DLD1 (cell line): Measurements from ENCODE around the gene C17orf67.
"Not testable (repeated sequence)": the region's sequence is repeated elsewhere in the genome, so short reads cannot be mapped to it uniquely, and the experiment has no call there.

ENCODE experiments used
- in situ Hi-C: cut with HindIII; loops from 2 replicates; pipeline ENCODE4 v1.10.0; 2017; ENCODE audit warnings: low sequenced_read_pairs

The C17orf67 gene

DNA sequence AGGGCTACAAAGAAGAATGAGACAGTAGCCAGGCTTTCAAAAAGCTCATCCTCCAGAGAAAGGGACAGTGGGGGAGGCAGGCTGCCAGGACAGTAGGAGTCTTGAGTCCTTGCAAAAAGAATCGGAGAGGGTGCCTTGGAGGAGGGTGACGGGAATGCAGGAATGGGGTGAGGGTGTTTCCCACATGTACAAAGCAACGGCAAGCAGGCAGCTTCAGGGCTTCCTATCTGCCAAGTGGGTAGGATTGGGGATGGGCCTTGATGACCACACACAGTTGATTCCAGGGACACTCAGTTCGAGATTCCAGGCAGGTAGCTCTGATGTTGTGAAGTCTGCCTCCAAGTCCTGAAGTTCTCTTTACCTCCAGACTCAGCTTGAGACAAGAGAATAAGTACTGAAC, 54.4 kb downstream of the C17orf67 start:
- in situ Hi-C loops: no loop called here

GRCh38 chr17:56778898-56779297, 54.8 kb downstream of the C17orf67 start:
- in situ Hi-C loops: no loop called here

- in situ Hi-C loops: no loop called here
Measured at GRCh38 chr17:56777859-56778258, 55.9 kb downstream of the C17orf67 start.

DNA sequence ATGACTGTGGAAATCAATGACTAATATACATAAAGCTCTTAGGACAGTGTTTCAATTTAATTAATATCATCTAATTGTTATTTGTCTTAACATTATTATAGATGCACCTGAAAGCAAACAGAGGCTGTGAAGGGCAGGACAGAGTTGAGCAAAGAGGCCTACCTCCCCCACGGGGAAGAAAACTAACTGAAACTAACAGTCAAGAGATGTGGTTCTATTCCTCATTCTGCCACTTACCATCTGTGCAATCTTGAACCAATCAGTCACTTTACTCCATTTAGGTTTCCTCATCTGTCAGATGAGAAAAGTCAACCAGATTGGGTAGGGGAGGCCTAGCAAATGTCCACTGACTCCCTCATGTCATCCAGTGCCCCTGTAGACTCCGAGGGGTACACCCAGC, 59.1 kb downstream of the C17orf67 start:
- in situ Hi-C loops: no loop called here

DNA sequence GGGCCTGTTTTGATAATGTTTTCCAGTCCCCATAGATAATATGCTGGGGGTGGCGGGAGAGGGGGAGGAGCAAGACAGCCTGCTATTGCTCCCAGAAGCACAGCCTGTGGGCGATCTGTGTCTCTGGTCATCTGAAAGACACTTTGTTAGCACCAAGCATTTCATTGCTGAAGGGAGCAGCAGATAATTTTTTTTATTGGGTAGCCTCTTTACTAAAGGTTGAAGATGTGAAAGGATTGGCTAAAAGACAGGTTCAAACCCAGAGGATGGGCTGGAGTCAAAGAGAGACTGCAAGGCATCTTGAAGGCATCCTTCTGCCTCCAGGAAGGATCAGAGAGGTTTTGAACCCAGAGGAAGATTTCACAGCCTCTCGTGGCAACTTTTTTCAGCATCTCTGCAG, 60.6 kb downstream of the C17orf67 start:
- in situ Hi-C loops: no loop called here

DNA sequence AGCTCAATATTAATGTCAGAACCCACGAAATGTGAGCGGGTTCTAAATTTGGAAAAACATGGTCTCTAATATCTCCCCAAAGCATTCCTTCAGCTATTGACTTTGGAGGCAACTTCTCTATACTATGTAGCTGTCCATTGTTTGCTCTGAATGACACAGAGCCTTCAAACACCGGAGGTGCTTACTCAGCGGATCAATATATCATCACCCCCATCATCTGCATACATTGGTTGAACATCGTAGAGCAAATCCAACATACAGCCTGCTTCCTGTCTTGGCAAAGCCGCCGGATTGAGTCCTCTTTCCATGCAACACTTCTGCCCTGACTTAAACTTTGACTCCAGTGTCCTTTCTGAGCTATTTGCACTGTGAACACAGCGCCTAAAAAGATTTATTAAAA, 61.3 kb downstream of the C17orf67 start:
- in situ Hi-C loops: no loop called here

GRCh38 chr17:56771975-56772374, 61.7 kb downstream of the C17orf67 start:
- in situ Hi-C loops: no loop called here

- in situ Hi-C loops: no loop called here
Measured at GRCh38 chr17:56771563-56771962, 62.2 kb downstream of the C17orf67 start.

DNA sequence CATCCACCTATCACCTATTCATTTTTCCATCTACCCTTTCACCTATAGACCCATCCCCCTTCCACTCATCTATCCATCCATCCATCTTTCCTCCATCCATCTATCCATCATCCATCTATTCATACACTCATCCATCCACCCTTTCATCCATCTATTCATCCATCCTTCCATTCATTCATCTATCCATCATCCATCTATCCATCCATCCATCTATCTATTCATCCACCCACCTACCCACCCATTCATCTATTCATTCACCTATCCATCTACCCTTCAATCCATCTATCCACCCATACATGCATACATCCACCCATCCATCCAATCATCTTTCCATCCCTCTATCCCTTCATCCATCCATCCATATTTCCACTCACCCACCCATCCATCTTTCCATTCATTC, 63.3 kb downstream of the C17orf67 start:
- in situ Hi-C loops: no loop called here

DNA sequence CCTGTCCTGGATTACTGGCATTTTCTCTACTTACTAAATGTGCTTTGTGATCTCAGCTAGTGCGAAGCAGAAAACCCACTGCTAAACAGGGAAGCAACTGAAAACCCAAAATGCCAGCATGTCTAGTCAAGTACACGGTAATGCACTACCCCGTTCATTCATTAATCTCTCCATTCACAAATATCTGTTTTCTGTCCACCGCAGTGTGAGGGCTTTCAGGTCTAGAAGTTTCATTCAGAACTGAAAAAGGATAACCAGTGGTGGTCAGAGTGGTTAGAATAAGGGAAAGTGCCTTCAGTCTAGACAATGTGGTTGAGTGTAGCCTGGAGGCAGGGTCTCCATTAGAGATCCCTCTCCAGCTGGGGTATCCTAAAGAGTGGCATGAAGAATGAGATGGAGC, 68.3 kb downstream of the C17orf67 start:
- in situ Hi-C loops: no loop called here

DNA sequence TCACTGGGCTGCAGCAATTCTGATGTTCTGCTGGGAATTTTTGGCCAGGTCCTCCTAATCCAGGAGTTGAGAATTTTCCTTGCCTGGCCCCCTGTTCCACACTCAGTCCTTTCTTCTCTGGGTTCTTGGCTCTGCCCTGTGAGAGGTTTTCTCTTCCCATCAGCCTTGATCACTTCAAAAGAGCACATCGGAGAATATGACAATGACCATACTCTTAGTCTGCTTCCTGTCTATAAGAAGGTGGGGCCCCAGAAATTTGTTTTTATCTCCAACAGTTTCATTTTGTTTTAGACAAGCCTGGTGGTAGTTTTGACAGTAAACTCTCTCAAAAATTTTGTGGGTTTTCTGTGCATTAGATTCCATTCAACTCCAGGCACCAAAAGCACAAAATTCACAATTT, 70.7 kb downstream of the C17orf67 start:
- in situ Hi-C loops: no loop called here

DNA sequence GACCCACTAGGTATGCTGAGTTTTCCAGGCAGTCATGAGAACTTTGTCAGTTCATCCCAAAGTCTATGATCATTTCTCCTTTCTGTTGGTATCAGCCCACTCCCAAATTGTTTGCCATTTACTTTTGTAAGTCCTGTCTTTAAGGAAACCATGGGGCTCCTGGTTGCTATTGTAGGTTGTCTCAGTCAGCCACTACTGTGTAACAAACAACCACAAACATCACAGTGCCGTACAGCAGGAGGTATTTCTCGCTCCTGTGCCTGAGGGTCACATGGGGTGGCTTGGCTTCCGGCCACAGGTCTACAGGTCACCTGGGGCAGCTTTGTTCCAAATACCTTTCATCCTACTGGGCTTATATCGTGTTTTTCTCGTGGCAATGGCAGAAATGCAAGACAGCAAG, 71.6 kb downstream of the C17orf67 start:
- in situ Hi-C loops: no loop called here

GRCh38 chr17:56761387-56761786, 72.3 kb downstream of the C17orf67 start:
- in situ Hi-C loops: no loop called here

GRCh38 chr17:56757611-56758010, 76.1 kb downstream of the C17orf67 start:
- in situ Hi-C loops: not testable (repeated sequence)

DNA sequence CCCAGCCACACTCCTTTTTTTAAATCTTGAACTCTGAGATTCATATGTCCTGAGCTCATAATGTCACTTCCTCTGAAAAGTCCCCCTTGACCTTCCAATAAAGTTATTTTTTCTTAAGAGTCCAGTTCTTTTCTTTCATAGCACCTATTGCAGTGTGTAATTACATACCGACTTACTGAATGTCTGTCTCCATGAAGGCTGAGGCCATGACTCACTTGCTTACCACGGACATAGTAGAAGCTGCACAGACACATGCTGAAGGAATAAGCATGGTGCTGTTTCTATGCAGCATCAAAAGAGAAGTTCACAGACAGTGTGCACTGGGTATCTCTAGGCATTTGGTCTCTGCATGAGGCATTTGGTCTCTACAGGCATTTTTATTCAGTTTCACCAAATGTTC, 77.2 kb downstream of the C17orf67 start:
- in situ Hi-C loops: no loop called here

DNA sequence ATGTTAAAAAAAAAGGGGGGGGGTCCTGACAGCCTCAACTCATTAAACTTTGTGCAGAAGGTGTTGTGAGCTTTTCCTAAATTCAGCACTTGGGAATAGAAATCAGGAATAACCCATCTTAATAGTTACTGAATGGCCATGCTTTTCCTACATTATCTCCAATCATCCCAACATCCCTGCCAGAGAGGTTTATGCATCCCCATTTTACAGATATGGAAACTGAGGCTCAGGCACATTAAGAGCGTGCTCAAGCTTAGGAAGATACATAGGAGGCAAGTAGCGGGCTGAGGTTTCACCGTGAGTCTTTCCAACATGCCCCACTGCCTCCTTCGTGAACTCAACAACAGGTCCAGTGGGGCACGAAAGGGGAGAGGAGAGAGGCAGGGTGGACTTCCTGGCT, 78.4 kb downstream of the C17orf67 start:
- in situ Hi-C loops: no loop called here

DNA sequence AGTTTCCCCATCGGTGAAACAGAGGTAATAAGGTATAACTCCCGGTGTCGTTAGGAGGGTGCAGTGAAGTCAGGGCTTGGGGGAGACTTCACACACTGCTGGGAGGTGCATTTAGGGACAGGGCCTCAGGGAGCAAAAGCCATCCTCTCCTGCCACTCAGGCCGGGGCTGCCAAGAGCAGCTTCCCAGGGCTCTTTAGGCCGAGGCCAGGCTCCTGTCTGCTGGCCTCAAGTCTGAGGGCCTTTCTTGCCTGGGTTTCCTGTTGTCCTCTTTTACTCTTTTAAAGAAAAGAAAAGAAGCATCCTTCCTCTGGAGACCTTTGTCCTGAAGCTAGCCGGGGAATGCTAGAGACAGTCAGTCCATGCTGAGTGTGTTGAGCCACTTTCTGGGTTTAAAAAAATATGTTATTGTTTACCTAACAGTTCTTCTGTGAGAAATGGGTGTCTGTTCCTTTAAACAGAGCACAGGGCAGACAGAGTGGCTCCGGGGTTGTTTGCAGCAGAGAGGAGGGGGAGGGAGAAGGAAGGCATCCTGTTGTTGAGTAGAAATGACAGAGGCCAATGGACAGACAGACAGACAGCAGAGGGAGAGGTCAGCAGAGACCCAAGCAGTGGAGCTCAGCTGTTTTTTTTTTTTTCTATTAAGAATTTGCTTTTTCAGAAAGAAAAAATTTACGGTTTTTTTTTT, 79.1 kb downstream of the C17orf67 start:
- in situ Hi-C loops: no loop called here

- in situ Hi-C loops: no loop called here
Measured at GRCh38 chr17:56752263-56752836, 81.4 kb downstream of the C17orf67 start.

- in situ Hi-C loops: no loop called here
Measured at GRCh38 chr17:56751145-56751738, 82.5 kb downstream of the C17orf67 start.

GRCh38 chr17:56744721-56745120, 89.0 kb downstream of the C17orf67 start:
- in situ Hi-C loops: no loop called here

- in situ Hi-C loops: no loop called here
Measured at GRCh38 chr17:56742601-56743000, 91.1 kb downstream of the C17orf67 start.
